ENCODE measurements around the gene ERMN.
"Not testable (repeated sequence)": the region's sequence is repeated elsewhere in the genome, so short reads cannot be mapped to it uniquely, and the experiment has no call there.

- not testable (repeated sequence) for TF ChIP-seq CTCF (IDR thresholded peaks at IDR 0.05; ENCODE audit: borderline replicate concordance, extremely low read depth, low read length, poor library complexity, severe bottlenecking); EZH2 (IDR thresholded peaks at IDR 0.05; ENCODE audit: borderline replicate concordance, low read depth, low read length, severe bottlenecking)
Measured at GRCh38 chr2:157368508-157368907, 42.9 kb upstream of the ERMN start.
